WTC11 (cell line): Measurements from ENCODE around the gene SRSF9.

ENCODE experiments used
- GTF2I ChIP-seq: fragments of 250-450 bp; sonication (Bioruptor Pico); conservative IDR thresholded peaks from 2 replicates; pipeline ENCODE4 v1.4.0; 2021; ENCODE audit warnings: mild to moderate bottlenecking
- PRRX2 ChIP-seq: fragments of 250-450 bp; sonication (Bioruptor Pico); IDR thresholded peaks from 2 replicates; pipeline ENCODE4 v1.8.0; 2021; ENCODE audit warnings: mild to moderate bottlenecking
- SP1 ChIP-seq: sonication (generic); formaldehyde crosslinking; conservative IDR thresholded peaks from 2 replicates; pipeline ENCODE4 v1.8.1; 2022; ENCODE audit warnings: missing genetic modification reagents
- TF ChIP-seq, protein P1 (sequence below): fragments of 200-600 bp; IDR thresholded peaks from 2 replicates; pipeline ENCODE4 v1.8.0; 2022; ENCODE audit warnings: antibody characterized with exemption
- TF ChIP-seq, protein P2 (sequence below): sonication (generic); formaldehyde crosslinking; IDR thresholded peaks from 2 replicates; pipeline ENCODE4 v1.8.1; 2023; ENCODE audit warnings: mild to moderate bottlenecking, missing genetic modification reagents

DNA sequence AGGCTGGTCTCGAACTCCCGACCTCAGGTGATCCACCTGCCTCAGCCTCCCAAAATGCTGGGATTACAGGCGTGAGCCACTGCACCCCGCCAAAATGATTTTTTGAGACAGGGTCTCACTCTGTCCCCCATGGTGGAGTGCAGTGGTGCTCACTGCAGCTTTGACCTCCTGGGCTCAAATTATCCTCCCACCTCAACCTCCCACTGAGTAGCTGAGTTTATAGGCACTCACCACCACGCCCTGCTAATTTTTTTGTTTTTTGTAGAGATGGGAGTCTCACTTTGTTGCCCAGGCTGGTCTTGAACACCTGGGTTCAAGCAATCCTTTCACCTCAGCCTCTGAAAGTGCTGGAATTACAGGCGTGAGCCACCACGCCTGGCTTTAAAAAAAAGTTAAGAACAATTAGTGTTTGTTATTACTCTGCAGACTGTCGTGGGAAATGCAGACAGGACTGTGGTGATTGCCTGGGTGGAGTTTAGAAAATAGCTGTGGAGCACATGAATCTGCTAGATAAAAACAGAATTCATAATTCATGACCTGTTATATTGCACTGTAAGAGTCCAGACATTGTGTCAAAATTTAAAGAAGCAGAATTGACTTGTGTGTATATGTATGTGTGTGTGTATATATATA is 40.8 kb downstream of the SRSF9 start:
- no peak for TF ChIP-seq GTF2I
- TF ChIP-seq, protein P1, sequence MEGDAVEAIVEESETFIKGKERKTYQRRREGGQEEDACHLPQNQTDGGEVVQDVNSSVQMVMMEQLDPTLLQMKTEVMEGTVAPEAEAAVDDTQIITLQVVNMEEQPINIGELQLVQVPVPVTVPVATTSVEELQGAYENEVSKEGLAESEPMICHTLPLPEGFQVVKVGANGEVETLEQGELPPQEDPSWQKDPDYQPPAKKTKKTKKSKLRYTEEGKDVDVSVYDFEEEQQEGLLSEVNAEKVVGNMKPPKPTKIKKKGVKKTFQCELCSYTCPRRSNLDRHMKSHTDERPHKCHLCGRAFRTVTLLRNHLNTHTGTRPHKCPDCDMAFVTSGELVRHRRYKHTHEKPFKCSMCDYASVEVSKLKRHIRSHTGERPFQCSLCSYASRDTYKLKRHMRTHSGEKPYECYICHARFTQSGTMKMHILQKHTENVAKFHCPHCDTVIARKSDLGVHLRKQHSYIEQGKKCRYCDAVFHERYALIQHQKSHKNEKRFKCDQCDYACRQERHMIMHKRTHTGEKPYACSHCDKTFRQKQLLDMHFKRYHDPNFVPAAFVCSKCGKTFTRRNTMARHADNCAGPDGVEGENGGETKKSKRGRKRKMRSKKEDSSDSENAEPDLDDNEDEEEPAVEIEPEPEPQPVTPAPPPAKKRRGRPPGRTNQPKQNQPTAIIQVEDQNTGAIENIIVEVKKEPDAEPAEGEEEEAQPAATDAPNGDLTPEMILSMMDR, result no peak
- no peak for TF ChIP-seq SP1
- TF ChIP-seq, protein P2, sequence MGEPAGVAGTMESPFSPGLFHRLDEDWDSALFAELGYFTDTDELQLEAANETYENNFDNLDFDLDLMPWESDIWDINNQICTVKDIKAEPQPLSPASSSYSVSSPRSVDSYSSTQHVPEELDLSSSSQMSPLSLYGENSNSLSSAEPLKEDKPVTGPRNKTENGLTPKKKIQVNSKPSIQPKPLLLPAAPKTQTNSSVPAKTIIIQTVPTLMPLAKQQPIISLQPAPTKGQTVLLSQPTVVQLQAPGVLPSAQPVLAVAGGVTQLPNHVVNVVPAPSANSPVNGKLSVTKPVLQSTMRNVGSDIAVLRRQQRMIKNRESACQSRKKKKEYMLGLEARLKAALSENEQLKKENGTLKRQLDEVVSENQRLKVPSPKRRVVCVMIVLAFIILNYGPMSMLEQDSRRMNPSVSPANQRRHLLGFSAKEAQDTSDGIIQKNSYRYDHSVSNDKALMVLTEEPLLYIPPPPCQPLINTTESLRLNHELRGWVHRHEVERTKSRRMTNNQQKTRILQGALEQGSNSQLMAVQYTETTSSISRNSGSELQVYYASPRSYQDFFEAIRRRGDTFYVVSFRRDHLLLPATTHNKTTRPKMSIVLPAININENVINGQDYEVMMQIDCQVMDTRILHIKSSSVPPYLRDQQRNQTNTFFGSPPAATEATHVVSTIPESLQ (CRISPR knock-in tag), result no peak
- no peak for TF ChIP-seq PRRX2
